ENCODE data around the gene KCNJ9.

Gene KCNJ9

GRCh38 chr1:160086456-160086892 is 5.1 kb downstream of the KCNJ9 start:
- no peak for DNase-seq
- H3K36me3 ChIP-seq (ENCODE audit: control insufficient read depth, insufficient read depth, low read length), result peaks cover 38% of the 10 kb centered on the region
- H3K4me1 ChIP-seq (ENCODE audit: control insufficient read depth, insufficient read depth, low read length, poor library complexity, severe bottlenecking), result peaks cover 10% of the 10 kb centered on the region
- no peak overlapping the region for H3K4me3 ChIP-seq (ENCODE audit: insufficient read depth, low read depth, low read length, poor library complexity, severe bottlenecking)
- H3K27me3 ChIP-seq (replicated peaks; ENCODE audit: control insufficient read depth, insufficient read depth, low read length, poor library complexity, severe bottlenecking), result peaks cover 1% of the 10 kb centered on the region
- H3K9me3 ChIP-seq (ENCODE audit: control insufficient read depth, low read length), result no peaks in the 10 kb centered on the region
- H3K27ac ChIP-seq (ENCODE audit: insufficient read depth, low read length, poor library complexity, severe bottlenecking), result no peak overlapping the region

DNA sequence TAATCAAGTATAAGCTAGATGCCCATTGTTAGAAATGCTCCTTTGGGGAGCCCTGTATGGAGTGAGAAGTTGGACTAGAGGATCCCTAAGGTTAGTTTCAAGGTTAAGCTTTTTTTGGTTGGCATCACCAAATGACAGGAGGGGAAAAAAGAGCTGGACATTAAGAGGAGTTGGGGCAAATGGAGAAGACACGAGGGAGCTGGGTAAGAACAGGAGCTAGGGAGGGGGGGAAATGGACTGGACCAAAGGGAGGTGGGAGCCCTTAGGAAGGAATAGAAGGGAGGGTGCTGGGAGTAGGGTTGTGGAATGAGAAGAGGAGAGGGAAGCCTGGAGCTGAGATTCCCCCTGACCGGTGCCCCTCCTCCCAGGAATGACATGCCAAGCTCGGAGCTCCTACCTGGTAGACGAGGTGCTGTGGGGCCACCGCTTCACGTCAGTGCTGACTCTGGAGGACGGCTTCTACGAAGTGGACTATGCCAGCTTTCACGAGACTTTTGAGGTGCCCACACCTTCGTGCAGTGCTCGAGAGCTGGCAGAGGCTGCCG is 5.9 kb downstream of the KCNJ9 start:
- Histone ChIP-seq H3K9me3 (ENCODE audit: control insufficient read depth, low read length) (no peaks in the 10 kb centered on the region), H3K4me1 (ENCODE audit: control insufficient read depth, insufficient read depth, low read length, poor library complexity, severe bottlenecking) (peaks cover 10% of the 10 kb centered on the region), H3K27me3 (replicated peaks; ENCODE audit: control insufficient read depth, insufficient read depth, low read length, poor library complexity, severe bottlenecking) (no peaks in the 10 kb centered on the region), H3K4me3 (ENCODE audit: insufficient read depth, low read depth, low read length, poor library complexity, severe bottlenecking) (no peak overlapping the region), H3K27ac (ENCODE audit: insufficient read depth, low read length, poor library complexity, severe bottlenecking) (no peak overlapping the region), H3K36me3 (ENCODE audit: control insufficient read depth, insufficient read depth, low read length) (peaks cover 45% of the 10 kb centered on the region)
- no peak for DNase-seq

DNA sequence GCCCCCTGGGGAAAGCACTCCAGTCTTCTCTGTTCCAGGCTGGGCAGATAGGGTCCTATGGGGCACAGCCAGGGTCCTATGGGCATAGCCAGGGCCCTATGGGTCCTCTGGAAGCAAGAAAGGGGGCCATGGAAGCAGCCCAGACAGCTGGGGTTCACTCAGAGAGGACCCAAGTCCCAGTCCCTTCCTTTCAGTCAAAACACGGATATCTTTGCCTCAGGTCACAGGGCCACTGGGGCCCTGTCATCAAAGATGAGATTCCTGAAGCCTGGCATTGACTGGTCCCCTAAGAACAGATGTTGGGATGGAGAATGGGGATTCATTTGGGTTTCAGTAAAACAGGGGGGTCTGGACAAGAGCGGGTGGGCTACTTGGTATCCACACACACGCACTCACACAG is 8.5 kb downstream of the KCNJ9 start:
- H3K27ac ChIP-seq (ENCODE audit: insufficient read depth, low read length, poor library complexity, severe bottlenecking), result no peak overlapping the region
- no peak for DNase-seq
- peaks cover 3% of the 10 kb centered on the region for H3K4me1 ChIP-seq (ENCODE audit: control insufficient read depth, insufficient read depth, low read length, poor library complexity, severe bottlenecking)
- no peaks in the 10 kb centered on the region for H3K9me3 ChIP-seq (ENCODE audit: control insufficient read depth, low read length)
- no peaks in the 10 kb centered on the region for H3K27me3 ChIP-seq (replicated peaks; ENCODE audit: control insufficient read depth, insufficient read depth, low read length, poor library complexity, severe bottlenecking)
- H3K36me3 ChIP-seq (ENCODE audit: control insufficient read depth, insufficient read depth, low read length), result peaks cover 71% of the 10 kb centered on the region
- H3K4me3 ChIP-seq (ENCODE audit: insufficient read depth, low read depth, low read length, poor library complexity, severe bottlenecking), result no peak overlapping the region

GRCh38 chr1:160090760-160091159 is 9.4 kb downstream of the KCNJ9 start:
- H3K36me3 ChIP-seq (ENCODE audit: control insufficient read depth, insufficient read depth, low read length), result peaks cover 73% of the 10 kb centered on the region
- H3K9me3 ChIP-seq (ENCODE audit: control insufficient read depth, low read length), result no peaks in the 10 kb centered on the region
- H3K4me3 ChIP-seq (ENCODE audit: insufficient read depth, low read depth, low read length, poor library complexity, severe bottlenecking), result no peak overlapping the region
- H3K4me1 ChIP-seq (ENCODE audit: control insufficient read depth, insufficient read depth, low read length, poor library complexity, severe bottlenecking), result peaks cover 6% of the 10 kb centered on the region
- no peak for DNase-seq
- no peak overlapping the region for H3K27ac ChIP-seq (ENCODE audit: insufficient read depth, low read length, poor library complexity, severe bottlenecking)
- no peaks in the 10 kb centered on the region for H3K27me3 ChIP-seq (replicated peaks; ENCODE audit: control insufficient read depth, insufficient read depth, low read length, poor library complexity, severe bottlenecking)

- no peak for DNase-seq
- no peak overlapping the region for H3K4me3 ChIP-seq (ENCODE audit: insufficient read depth, low read depth, low read length, poor library complexity, severe bottlenecking)
- peaks cover 72% of the 10 kb centered on the region for H3K36me3 ChIP-seq (ENCODE audit: control insufficient read depth, insufficient read depth, low read length)
- no peak overlapping the region for H3K27ac ChIP-seq (ENCODE audit: insufficient read depth, low read length, poor library complexity, severe bottlenecking)
- peaks cover 14% of the 10 kb centered on the region for H3K4me1 ChIP-seq (ENCODE audit: control insufficient read depth, insufficient read depth, low read length, poor library complexity, severe bottlenecking)
- no peaks in the 10 kb centered on the region for H3K27me3 ChIP-seq (replicated peaks; ENCODE audit: control insufficient read depth, insufficient read depth, low read length, poor library complexity, severe bottlenecking)
- H3K9me3 ChIP-seq (ENCODE audit: control insufficient read depth, low read length), result no peaks in the 10 kb centered on the region
Measured at GRCh38 chr1:160091666-160092223, 10.4 kb downstream of the KCNJ9 start.

GRCh38 chr1:160092366-160093068 is 11.2 kb downstream of the KCNJ9 start:
- Histone ChIP-seq H3K27me3 (replicated peaks; ENCODE audit: control insufficient read depth, insufficient read depth, low read length, poor library complexity, severe bottlenecking) (no peaks in the 10 kb centered on the region), H3K9me3 (ENCODE audit: control insufficient read depth, low read length) (no peaks in the 10 kb centered on the region), H3K4me3 (ENCODE audit: insufficient read depth, low read depth, low read length, poor library complexity, severe bottlenecking) (no peak overlapping the region), H3K36me3 (ENCODE audit: control insufficient read depth, insufficient read depth, low read length) (peaks cover 66% of the 10 kb centered on the region), H3K27ac (ENCODE audit: insufficient read depth, low read length, poor library complexity, severe bottlenecking) (no peak overlapping the region), H3K4me1 (ENCODE audit: control insufficient read depth, insufficient read depth, low read length, poor library complexity, severe bottlenecking) (peaks cover 20% of the 10 kb centered on the region)
- DNase-seq, result no peak

DNA sequence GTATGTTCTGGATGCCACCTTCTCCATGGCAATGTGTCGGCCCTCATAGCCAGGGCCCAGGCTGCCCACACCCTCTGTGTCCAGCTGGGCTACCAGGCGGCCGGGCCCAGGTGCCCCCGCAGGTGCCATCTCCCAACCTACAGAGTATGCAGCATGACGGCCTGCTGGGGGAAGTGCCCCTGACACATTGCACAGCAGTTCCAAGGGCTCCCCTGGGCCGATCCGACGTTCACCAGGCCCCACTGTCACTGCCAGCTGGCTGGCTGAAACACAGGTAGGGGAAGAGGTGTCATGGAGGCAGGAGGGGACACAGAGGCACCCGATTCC is 11.7 kb downstream of the KCNJ9 start:
- no peak for DNase-seq

GRCh38 chr1:160093624-160094290 is 12.4 kb downstream of the KCNJ9 start:
- no peaks in the 10 kb centered on the region for H3K9me3 ChIP-seq (ENCODE audit: control insufficient read depth, low read length)
- H3K27ac ChIP-seq (ENCODE audit: insufficient read depth, low read length, poor library complexity, severe bottlenecking), result no peak overlapping the region
- no peak overlapping the region for H3K4me3 ChIP-seq (ENCODE audit: insufficient read depth, low read depth, low read length, poor library complexity, severe bottlenecking)
- no peaks in the 10 kb centered on the region for H3K27me3 ChIP-seq (replicated peaks; ENCODE audit: control insufficient read depth, insufficient read depth, low read length, poor library complexity, severe bottlenecking)
- DNase-seq, result no peak
- peaks cover 60% of the 10 kb centered on the region for H3K36me3 ChIP-seq (ENCODE audit: control insufficient read depth, insufficient read depth, low read length)
- H3K4me1 ChIP-seq (ENCODE audit: control insufficient read depth, insufficient read depth, low read length, poor library complexity, severe bottlenecking), result peaks cover 24% of the 10 kb centered on the region

More for the DNA sequence above, 11.7 kb downstream of the KCNJ9 start:
- no peaks in the 10 kb centered on the region for H3K9me3 ChIP-seq (ENCODE audit: control insufficient read depth, low read length)
- no peaks in the 10 kb centered on the region for H3K27me3 ChIP-seq (replicated peaks; ENCODE audit: control insufficient read depth, insufficient read depth, low read length, poor library complexity, severe bottlenecking)
- H3K27ac ChIP-seq (ENCODE audit: insufficient read depth, low read length, poor library complexity, severe bottlenecking), result no peak overlapping the region
- peaks cover 24% of the 10 kb centered on the region for H3K4me1 ChIP-seq (ENCODE audit: control insufficient read depth, insufficient read depth, low read length, poor library complexity, severe bottlenecking)
- peaks cover 66% of the 10 kb centered on the region for H3K36me3 ChIP-seq (ENCODE audit: control insufficient read depth, insufficient read depth, low read length)
- H3K4me3 ChIP-seq (ENCODE audit: insufficient read depth, low read depth, low read length, poor library complexity, severe bottlenecking), result no peak overlapping the region

DNA sequence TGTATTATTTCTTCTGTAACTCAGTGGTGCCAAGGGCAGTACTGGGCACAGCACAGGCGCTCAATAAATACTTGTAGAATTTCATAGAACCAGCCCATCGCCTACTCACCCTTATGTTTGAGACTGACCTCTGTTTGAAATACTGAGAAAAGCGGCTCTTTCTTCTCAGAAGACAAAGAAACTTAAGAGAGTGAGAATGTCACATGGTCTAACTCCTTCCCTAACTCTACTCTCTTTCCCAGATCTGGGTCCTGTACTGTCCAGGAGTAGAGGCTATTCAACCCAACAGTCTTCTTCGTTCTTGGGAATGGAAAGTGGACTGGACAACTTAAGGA is 12.9 kb downstream of the KCNJ9 start:
- Histone ChIP-seq H3K27me3 (replicated peaks; ENCODE audit: control insufficient read depth, insufficient read depth, low read length, poor library complexity, severe bottlenecking) (no peaks in the 10 kb centered on the region), H3K4me1 (ENCODE audit: control insufficient read depth, insufficient read depth, low read length, poor library complexity, severe bottlenecking) (peaks cover 27% of the 10 kb centered on the region), H3K27ac (ENCODE audit: insufficient read depth, low read length, poor library complexity, severe bottlenecking) (no peak overlapping the region), H3K36me3 (ENCODE audit: control insufficient read depth, insufficient read depth, low read length) (peaks cover 55% of the 10 kb centered on the region), H3K9me3 (ENCODE audit: control insufficient read depth, low read length) (no peaks in the 10 kb centered on the region), H3K4me3 (ENCODE audit: insufficient read depth, low read depth, low read length, poor library complexity, severe bottlenecking) (no peak overlapping the region)
- DNase-seq, result no peak

DNA sequence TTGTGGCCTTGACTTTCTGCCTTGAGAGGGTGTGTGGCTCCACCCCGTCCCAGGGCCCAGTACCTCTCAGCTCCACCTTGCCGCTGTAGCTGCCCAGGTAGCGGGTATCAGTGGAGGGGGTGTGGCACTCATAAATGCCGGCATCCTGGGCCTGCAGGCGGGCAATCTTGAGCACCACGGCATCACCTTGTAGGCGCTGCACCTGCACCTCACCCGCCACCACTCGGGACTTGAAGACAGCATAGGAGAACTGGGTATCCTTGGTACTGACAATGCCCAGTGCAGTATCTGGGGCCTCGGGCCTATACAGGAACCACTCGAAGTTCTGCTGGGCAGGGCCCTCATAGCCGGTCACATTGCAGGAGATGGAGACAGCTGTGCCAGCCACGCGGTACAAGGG is 13.5 kb downstream of the KCNJ9 start:
- H3K9me3 ChIP-seq (ENCODE audit: control insufficient read depth, low read length), result no peaks in the 10 kb centered on the region
- peaks cover 50% of the 10 kb centered on the region for H3K36me3 ChIP-seq (ENCODE audit: control insufficient read depth, insufficient read depth, low read length)
- DNase-seq, result no peak
- H3K27ac ChIP-seq (ENCODE audit: insufficient read depth, low read length, poor library complexity, severe bottlenecking), result no peak overlapping the region
- H3K4me3 ChIP-seq (ENCODE audit: insufficient read depth, low read depth, low read length, poor library complexity, severe bottlenecking), result no peak overlapping the region
- peaks cover 33% of the 10 kb centered on the region for H3K4me1 ChIP-seq (ENCODE audit: control insufficient read depth, insufficient read depth, low read length, poor library complexity, severe bottlenecking)
- no peaks in the 10 kb centered on the region for H3K27me3 ChIP-seq (replicated peaks; ENCODE audit: control insufficient read depth, insufficient read depth, low read length, poor library complexity, severe bottlenecking)

Measured in effector memory CD4-positive, alpha-beta T cell (primary cell).